ENCODE results near the gene MYO18B.

DNA sequence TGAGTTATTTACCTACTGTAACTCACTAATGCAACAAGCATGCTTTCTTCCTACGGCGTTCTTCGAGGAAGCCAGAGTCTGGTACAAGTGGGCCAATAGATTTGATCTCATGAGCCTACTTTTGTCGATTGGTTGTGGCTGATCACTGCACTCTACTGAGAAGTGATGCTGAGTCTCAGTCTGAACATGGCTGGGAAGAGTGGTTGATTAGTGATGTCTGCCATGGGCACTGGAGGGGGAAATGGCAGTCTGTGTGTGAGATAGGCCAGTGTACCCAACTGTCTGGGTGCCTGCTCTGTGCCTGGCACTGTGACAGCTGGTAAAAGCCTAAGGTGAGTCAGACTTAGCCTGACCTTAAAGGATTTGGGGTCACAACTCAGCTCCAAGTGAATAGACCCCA, 28.3 kb downstream of the MYO18B start:
- TF ChIP-seq CTCF (IDR thresholded peaks at IDR 0.05) (no peak), POLR2A (IDR thresholded peaks at IDR 0.05) (no peak)

Data from vagina (tissue), 2 donors.